NCI-H1436 (cell line): Measurements from ENCODE around the gene TRIM67.
"Not testable (repeated sequence)": the region's sequence is repeated elsewhere in the genome, so short reads cannot be mapped to it uniquely, and the experiment has no call there.

Experiments
- DNase-seq: peaks from one replicate; lab custom pipeline; 2025; lab: John Stamatoyannopoulos, UW

TRIM67 gene

DNA sequence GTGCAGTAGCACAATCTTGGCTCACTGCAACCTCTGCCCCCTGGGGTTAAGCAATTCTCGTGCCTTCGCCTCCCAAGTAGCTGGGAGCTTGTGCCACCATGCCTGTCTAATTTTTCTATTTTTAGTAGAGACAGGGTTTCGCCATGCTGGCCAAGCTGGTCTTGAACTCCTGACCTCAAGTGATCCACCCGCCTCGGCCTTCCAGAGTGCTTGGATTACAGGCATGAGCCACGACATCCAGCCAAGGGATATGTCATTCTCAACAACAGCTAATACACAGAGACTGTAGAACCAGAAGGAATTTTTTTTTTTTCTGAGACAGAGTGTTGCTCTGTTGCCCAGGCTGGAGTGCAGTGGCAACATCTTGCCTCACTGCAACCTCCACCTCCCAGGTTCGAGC is 3.7 kb upstream of the TRIM67 start:
- DNase-seq = not testable (repeated sequence)

DNA sequence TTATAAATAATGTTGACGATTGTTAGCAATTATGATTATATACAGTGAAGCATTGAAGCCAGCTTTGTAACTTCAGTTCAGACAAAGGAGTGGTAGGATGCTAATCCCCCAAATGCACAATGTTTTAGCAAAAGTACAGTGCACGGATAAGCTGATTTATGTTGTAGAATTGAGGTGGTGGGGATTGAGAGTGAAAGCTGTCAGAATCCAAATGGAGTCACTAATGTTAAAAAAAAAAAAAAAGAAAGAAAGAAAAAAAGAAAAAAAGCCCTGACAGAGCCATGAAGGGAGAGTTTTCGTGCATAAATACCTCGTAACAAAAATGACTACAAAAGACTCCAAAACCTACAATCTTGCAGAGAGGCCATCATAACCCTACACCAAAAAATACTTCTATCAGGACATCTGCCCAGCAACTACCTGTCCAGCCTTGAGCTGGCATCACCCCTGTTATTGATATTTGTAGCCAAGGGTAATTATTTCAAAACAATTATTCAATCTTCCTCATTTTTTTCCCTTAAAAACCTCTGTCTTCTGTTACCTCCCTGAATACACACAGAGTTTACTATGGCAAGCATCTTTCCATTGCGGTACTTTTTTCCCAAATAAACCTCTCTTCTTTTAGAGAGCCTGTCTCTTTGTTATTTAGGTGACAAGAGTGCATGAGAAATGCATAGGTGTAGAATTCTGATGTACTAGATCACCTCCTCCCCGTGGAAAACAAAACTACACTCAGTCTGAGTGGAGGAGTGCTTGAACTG is 2.5 kb upstream of the TRIM67 start:
- DNase-seq = no peak

DNA sequence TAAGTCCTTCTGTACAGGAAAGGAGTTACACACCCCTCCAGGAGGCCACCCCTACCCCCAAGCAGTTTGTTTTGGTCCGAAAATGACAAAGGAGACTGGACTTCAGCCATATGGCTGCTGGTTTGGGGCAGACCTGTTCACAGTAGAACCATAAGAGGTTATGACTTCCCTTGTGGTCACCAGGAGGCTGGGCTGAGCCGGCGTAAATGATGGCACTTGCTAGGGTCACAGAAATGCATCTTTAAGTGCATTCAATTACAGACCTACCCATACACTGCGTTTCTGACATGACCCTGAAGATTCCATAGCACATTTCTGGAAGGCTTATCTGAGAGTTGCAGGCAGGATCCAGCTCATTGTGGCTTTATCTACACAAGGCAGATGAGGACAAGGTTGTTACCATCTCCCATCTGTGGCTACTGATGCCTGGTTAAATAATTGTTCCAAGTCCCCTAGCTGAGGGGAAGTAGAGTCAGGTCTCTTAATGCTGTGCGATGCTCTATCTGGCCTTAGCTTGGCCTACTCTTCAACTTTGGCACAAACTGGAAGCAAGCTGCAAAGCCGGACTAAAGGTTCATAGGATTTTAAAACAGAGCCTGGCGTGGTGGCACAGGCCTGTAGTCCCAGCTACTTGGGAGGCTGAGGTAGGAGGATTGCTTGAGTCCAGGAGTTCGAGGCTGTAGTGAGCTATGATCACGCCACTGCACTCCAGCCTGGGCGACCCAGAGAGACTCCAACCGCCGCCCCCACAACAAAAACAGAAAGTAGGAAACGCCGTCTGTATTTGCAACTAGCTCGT is 1.7 kb upstream of the TRIM67 start:
- DNase-seq = no peak

DNA sequence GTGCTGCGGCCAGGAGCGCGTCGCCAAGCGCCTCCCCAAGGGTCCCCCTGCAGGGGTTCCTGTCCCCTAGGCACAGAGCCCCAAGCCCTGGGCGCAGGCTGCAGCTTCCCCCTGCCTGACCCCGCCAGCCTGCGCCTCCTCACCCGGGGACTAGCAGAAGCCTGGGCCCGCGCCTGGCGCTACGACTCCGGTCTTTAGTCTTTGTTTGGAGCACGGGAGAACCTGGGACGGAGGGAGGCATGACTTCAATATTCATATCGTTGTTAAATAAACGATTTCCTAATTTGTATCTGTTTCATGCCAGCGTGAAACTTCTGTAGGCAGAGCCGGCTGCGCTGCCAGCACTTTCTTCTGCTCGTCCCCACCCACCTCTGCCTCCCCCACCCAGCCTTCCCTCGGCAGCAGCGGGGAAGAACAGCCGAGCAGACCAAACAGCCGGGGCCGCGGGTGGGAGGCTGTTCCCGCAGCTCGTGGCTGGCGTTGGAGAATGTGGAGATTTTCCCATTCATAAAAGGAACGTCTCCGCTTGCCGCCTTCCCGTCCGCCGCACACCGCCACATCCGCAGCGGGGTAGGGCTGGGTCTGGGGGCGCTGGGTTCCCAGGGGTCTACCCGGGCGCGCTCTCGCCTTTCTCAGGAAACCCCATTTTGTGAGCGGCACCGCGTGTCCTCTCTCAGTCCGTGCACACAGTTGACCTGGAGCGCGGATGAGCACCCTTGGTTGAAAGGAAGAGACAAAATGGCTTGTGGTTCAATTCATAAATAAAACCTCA is 777 bp upstream of the TRIM67 start:
- no peak for DNase-seq

DNA sequence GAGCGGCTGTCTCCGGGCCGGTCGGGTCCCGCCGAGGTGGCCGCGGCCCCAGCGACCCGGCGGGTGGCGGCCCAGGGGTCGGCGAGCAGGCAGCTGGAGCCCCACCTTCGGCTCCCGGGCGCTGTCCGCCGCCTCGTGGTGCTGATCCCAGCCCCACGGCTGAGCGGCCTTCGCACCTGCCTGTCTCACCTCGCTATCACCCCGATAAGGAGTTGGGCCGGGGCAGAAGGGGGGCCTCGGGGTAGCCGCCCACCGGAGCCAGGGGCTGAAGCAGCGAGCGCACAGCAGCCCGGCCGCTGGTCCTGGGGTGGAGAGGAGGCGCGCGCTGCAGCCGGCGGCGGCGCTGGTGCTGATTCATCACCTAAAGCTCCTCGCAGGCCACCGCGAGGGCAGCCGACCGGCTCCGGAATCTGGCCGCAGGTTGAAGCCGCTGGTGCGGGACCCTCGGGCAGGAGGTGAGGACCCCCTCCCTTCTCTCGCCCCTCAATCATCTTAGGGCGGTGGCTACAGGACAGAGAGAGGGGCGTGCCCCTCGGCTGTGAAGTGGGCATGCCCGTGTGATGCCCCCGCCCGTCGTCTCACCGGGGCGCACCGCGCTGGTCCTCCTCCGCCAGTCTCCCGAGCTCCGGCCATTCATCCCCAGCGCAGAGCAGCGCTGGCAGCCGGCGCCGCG is 575 bp downstream of the TRIM67 start:
- DNase-seq = no peak

DNA sequence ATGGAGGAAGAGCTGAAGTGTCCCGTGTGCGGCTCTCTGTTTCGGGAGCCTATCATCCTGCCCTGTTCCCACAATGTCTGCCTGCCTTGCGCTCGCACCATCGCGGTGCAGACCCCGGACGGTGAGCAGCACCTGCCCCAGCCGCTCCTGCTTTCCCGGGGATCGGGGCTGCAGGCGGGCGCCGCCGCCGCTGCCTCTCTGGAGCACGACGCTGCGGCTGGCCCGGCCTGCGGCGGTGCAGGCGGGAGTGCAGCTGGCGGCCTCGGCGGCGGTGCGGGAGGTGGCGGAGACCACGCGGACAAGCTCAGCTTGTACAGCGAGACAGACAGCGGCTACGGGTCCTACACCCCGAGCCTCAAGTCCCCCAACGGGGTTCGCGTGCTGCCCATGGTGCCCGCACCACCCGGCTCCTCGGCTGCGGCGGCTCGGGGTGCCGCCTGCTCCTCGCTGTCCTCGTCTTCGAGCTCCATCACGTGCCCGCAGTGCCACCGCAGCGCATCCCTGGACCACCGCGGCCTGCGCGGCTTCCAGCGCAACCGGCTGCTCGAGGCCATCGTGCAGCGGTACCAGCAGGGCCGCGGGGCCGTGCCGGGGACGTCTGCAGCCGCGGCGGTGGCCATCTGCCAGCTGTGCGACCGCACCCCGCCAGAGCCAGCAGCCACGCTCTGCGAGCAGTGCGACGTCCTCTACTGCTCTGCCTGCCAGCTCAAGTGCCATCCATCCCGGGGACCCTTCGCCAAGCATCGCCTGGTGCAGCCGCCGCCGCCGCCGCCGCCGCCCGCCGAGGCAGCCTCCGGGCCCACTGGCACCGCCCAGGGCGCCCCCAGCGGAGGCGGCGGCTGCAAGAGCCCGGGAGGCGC is 1.3 kb downstream of the TRIM67 start:
- no peak for DNase-seq

DNA sequence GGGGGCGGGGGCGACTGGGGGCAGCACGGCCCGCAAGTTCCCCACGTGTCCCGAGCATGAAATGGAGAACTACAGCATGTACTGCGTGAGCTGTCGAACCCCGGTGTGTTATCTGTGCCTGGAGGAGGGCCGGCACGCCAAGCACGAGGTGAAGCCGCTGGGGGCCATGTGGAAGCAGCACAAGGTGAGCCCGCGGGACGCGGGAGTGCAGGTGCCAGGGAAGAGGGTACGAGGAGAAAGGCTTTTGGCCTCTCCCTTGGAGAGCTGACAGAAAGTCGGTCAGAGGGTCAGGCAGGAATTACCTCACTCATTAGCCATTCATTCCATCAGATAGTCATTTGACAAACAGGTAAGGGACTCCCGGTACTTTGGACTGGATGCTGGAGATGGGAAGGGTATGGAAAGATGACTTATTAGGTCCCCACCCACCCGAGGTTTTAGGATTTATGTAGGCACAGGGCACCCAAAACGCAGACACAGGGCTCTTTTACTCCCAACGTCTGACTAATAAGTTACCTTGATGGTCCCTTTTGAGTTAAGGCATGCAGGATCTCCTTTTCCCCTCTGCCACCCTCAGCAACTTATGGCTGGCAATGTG is 2.1 kb downstream of the TRIM67 start:
- DNase-seq = no peak

DNA sequence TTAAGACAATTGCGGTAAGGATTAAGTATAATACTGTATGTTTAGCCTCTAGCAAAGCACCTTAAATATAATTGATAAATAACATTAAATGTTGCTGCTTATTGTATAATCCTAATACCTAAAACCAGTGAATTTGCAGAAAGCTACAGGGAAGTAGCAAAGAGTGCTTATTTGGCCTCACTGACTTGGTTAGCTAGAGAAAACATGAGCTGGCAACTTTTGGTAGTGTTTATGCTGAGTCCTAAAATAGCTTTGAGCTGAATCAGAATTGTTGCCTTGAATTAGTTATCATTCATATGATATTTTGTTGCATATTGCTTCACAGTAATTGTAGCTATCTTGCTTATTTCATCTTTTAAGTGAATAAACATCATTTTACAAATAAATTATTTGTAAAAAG is 3.5 kb downstream of the TRIM67 start:
- DNase-seq = no peak

DNA sequence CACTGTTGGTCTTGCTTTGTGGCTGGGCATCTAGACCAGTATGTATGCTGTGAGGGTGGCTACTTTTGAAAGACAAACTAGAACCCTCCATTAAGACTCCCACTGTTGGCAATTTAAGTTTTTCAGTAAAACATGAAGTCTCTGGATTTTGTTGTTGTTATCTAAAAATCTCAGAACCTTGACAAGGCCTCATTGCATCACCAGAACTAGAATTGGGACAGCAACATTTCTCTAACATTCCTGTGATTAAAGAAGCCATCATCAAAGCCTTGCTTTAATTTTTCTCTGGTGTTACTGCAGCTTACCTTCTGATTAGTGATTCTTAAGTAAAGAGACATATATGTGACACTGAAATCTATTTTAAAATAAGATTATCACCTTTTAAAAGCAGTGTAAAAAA is 4.5 kb downstream of the TRIM67 start:
- DNase-seq = no peak

DNA sequence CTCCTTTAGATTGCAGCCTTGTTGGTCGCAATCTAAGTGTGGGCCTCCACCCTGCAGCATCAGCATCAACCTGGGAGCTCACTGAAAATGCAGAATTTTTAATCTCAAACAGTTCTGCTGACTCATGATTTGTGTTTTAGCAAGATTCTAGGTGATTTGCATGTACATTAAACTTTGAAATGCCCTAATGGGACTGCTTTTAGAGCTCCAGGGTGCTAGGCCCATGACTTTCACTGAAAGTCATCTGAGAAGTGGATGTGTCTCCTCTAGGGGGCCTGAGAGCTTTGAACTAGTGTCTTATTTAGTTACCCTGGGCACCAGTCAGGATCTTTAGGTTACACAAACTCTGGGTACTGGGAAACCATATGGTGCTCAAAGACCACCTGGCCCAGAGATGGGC is 9.0 kb downstream of the TRIM67 start:
- DNase-seq = no peak

DNA sequence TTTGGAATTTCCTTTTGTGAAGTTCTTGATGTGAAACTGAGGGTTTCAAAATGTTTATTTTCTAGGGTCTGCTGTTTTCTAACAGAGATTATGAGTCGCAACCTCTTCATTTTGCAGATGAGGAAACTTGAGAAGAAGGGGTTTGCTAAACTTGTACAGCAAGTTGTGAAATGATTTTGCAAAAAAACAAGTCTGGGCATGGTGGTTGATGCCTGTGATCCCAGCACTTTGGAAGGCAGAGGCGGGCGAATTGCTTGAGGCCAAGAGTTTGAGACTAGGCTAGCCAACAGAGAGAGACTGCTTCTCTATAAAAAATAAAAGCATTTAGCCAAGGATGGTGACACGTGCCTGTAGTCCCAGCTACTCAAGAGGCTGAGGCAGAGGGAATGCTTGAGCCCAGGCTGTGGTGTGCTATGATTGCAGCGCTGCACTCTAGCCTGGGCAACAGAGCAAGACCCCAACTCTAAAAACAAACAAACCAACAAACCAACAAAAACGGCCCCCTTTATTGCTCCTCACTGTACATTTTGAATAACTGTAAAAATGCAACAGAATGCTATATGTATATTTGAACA is 9.9 kb downstream of the TRIM67 start:
- no peak for DNase-seq

DNA sequence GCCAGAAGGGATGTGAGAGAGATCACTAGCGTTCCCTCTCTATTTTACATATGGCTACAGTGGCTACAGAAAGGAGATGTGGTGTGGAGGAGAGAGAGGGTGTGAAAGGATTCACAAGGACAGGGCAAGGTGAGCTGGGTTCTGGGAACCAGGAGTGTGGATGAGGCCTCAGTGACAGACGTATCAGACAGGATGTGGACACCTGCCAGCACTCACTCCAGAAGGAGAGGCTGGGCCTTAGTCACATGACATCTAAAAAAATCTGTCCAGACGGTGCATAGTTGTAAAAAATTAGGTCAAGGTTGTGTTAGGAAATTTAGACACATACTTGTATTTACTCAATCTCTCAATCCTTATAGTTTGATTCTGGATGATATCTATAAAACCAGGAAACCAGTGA is 10.6 kb downstream of the TRIM67 start:
- no peak for DNase-seq

DNA sequence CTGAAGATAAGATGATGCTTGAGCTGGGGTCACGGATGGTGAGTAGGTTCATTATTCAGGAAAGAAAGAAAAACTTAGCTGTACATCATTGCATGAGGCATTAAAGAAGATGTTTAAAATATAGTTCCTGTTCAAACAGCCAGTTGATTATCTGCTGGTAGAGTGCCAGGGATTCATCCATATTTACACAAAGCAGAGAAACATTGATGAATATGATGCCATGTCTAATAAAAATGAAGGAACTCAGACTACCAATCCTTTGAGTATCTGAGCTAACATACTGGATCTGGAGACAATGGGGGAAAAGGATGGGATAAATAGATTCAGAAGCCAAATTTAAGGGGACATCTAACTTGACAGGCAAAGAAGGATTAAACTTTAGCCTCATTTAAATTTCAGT is 14.6 kb downstream of the TRIM67 start:
- DNase-seq = no peak

DNA sequence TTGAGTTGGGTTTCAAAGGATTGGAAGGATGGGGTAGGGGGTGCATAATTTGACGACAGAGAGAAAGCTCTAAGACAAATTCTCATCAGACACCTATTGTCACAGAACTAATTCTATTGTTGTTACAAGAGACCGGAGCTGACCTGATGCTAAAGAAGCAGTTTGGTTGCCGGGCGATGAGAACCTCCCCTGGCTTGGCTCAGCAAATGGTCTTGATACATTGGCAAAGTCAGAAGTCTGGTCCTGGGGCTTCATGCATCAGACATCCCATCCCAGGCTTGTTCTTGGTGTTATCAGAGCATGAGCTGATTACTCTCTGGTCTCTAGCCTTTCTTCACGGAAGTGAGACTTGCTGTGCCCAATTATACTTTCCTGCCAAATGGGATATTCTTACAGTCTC is 15.4 kb downstream of the TRIM67 start:
- no peak for DNase-seq

DNA sequence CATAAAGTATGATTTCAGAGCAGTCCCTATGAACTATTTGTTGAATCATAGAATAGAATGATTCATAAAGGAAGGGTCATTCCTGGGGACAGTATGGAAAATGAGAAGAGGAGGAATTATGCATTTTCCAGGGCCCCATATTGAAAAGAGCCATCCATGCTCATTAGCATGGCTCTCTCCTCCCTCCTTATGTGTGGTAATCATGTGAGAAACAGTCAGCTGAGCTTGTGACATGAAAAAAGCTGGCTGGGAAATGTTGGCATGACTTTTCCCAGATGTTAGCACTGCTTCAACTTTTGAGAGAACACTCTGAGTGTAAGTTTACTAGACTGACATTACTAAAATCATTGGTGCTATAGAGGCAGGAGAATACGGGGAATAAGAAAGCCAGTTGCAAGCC is 16.1 kb downstream of the TRIM67 start:
- DNase-seq = no peak

DNA sequence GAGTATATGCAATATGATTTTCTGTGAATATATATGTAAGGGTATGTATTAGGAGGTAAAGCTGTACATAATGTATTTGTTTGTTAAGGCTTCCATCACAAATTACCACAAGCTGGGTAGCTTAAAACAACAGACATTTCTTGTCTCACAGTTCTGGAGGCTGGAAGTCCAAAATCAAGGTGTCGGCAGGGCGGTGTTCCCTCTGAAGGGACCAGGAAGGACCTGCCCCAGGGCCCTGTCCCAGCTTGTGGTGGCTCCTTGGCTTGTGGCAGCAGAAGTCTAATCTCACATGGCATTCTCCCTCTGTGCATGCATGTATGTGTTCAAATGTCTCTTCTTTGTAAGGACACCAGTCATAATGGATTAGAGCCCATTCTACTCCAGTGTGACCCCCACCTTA is 17.1 kb downstream of the TRIM67 start:
- no peak for DNase-seq

DNA sequence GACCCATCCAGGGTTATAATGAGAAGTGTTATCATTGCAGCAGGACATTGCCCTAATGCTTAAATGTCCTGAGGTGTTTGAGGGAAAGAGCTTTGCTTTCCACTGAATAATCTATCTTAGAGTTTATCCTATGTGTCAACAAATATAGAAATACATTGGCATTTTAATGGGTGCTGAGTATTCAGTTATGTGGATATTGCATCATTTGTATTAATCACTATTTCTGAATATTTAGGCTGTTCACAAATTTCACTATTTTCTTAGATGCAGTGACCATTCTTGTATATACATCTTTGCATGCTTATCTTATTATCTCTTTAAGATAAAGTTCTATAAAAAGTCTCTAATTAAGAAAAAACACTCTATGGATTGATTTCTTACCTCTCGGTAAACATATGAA is 18.2 kb downstream of the TRIM67 start:
- DNase-seq = no peak

DNA sequence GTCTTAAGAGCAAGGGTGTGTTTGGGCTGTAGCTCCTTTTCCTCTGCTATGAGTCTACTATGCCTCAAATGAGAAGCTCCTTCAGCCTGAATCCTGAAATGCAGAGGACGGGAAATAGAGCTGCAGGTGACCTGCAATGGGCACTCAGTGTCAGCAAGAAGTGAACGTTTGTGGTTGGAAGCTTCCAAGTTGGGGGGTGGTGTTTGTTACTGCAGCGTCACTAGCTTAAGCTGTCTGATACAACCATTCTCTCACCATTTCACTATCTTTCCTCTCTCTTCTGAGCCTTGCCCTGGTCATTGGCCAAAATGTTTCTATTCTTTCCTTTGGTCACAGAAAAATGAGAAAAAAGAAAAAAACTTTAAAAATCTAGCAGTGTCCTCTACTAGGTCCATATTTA is 19.4 kb downstream of the TRIM67 start:
- no peak for DNase-seq

DNA sequence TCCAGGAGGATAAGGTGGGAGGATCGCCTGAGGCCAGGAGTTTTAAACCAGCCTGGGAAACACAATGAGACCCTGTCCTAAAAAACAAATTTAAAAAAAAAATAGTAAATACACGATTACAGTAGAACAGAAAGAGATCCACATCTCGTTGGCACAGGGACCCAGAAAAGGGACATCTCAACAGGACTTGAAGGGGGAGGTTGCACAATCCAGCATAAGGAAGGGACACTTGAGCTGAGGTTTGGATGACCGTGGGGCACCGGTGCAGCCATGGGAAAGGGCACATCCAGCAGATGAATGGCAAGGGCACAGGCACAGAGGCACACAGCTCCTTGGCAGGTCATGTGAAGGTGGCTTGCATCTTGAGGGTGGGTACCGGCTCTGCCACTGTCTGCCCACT is 20.5 kb downstream of the TRIM67 start:
- no peak for DNase-seq
